DOHH2 (cell line): ENCODE measurements around the gene CMTR1.

Experiments
- H3F3A ChIP-seq: fragments of 200-600 bp; sonication (generic), shearing (Covaris generic); 2 replicates; pipeline ENCODE4 v1.6.0; 2016; ENCODE audit warnings: antibody characterized with exemption, mild to moderate bottlenecking; ENCODE audit not compliant: control insufficient read depth, insufficient read depth
- H3K27ac ChIP-seq: fragments of 200-600 bp; sonication (generic); 2 replicates; pipeline ENCODE4 v1.5.1; 2014; ENCODE audit warnings: low read depth, mild to moderate bottlenecking, low read length, moderate library complexity
- H3K27me3 ChIP-seq: fragments of 200-600 bp; sonication (generic); 2 replicates; pipeline ENCODE4 v1.6.1; 2014; ENCODE audit warnings: mild to moderate bottlenecking, low read length, mixed read lengths; ENCODE audit not compliant: control insufficient read depth
- H3K36me3 ChIP-seq: fragments of 200-600 bp; sonication (generic); 2 replicates; pipeline ENCODE4 v1.6.1; 2014; ENCODE audit warnings: mild to moderate bottlenecking, low read length, moderate library complexity, mixed read lengths; ENCODE audit not compliant: control insufficient read depth
- H3K4me1 ChIP-seq: fragments of 200-600 bp; sonication (generic); 2 replicates; pipeline ENCODE4 v1.6.1; 2014; ENCODE audit warnings: mild to moderate bottlenecking, low read length, mixed read lengths; ENCODE audit not compliant: control insufficient read depth
- H3K4me2 ChIP-seq: fragments of 200-600 bp; sonication (generic); 2 replicates; pipeline ENCODE4 v1.6.0; 2014; ENCODE audit warnings: mild to moderate bottlenecking, low read length, moderate library complexity
- H3K4me3 ChIP-seq: fragments of 200-600 bp; sonication (generic); 2 replicates; pipeline ENCODE4 v1.5.1; 2014; ENCODE audit warnings: mild to moderate bottlenecking, low read length, mixed read lengths
- H3K79me2 ChIP-seq: fragments of 200-600 bp; sonication (generic); 2 replicates; pipeline ENCODE4 v1.6.1; 2014; ENCODE audit warnings: mild to moderate bottlenecking, low read length, mixed read lengths; ENCODE audit not compliant: control insufficient read depth
- H3K9me2 ChIP-seq: fragments of 200-600 bp; sonication (generic); replicated peaks from 2 replicates; pipeline ENCODE4 v1.6.1; 2014; ENCODE audit warnings: mild to moderate bottlenecking, low read length, mixed read lengths; ENCODE audit not compliant: control insufficient read depth
- H3K9me3 ChIP-seq: fragments of 200-600 bp; sonication (generic); 2 replicates; pipeline ENCODE4 v1.6.1; 2014; ENCODE audit warnings: antibody characterized with exemption, low read length, mixed read lengths; ENCODE audit not compliant: control insufficient read depth, insufficient read depth
- H4K20me1 ChIP-seq: fragments of 200-600 bp; sonication (generic); 2 replicates; pipeline ENCODE4 v1.6.0; 2014; ENCODE audit warnings: low read depth, mild to moderate bottlenecking, antibody characterized with exemption, low read length, moderate library complexity; ENCODE audit not compliant: control insufficient read depth, insufficient read depth
- EZH2phosphoT487 ChIP-seq: fragments of 200-600 bp; sonication (generic); IDR thresholded peaks from 2 replicates; pipeline ENCODE4 v1.6.1; 2017; ENCODE audit warnings: borderline replicate concordance, mild to moderate bottlenecking, antibody characterized with exemption, low read length, moderate library complexity, mixed read lengths
- TF ChIP-seq, protein P1 (sequence below): fragments of 200-600 bp; sonication (generic); IDR thresholded peaks from one replicate; pipeline ENCODE4 v1.5.1; 2014; ENCODE audit warnings: antibody characterized with exemption, mild to moderate bottlenecking, low read depth, low read length; ENCODE audit not compliant: poor library complexity, severe bottlenecking

Gene CMTR1

DNA sequence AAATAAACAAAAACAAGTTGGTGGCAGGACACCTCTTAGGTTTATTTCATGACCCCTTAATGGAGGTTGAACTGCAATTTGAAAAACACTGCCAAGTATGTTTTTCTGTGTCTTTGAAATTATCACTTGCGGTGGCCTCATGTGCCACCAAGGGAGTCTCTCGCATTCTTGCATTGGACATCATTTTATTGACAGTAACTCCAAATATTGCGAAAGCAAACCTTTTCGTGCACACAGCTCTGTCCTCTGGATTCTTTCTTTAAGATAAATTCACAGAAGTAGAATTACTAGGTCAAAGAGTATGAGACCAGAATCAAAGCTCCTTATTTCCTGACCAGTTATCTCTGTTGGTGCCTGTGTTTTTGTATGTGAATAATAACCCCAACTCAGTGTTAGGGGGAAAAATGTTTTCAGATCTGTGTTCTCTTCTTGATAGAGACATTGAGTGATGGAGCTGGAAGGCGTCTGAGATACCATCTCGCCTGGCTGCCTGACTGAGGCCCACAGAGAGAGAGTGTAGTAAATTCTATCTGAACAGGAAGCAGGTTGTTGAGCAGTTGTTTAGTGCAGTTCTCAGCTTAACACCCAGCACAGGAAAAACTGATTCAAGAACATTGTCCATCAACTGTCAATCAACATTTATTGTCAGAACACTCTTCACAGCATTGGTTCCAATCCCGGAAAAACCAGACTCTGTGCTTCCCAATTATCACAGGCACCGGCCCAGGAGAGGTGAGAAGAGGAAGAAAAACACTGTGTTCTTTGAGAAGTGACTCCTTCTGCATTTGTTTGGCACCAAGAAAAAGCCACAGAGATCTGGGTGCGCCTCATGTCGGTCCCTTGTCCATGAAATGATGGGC lies 68.8 kb downstream of the CMTR1 start:
- no peak for TF ChIP-seq EZH2phosphoT487
- TF ChIP-seq, protein P1, sequence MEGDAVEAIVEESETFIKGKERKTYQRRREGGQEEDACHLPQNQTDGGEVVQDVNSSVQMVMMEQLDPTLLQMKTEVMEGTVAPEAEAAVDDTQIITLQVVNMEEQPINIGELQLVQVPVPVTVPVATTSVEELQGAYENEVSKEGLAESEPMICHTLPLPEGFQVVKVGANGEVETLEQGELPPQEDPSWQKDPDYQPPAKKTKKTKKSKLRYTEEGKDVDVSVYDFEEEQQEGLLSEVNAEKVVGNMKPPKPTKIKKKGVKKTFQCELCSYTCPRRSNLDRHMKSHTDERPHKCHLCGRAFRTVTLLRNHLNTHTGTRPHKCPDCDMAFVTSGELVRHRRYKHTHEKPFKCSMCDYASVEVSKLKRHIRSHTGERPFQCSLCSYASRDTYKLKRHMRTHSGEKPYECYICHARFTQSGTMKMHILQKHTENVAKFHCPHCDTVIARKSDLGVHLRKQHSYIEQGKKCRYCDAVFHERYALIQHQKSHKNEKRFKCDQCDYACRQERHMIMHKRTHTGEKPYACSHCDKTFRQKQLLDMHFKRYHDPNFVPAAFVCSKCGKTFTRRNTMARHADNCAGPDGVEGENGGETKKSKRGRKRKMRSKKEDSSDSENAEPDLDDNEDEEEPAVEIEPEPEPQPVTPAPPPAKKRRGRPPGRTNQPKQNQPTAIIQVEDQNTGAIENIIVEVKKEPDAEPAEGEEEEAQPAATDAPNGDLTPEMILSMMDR: no peak
- Histone ChIP-seq H3K36me3 (no peaks in the 10 kb centered on the region), H3K9me2 (no peaks in the 10 kb centered on the region), H3K4me3 (no peak overlapping the region), H4K20me1 (no peaks in the 10 kb centered on the region), H3K4me2 (peak overlapping the region; percentile 56), H3K79me2 (peaks cover 24% of the 10 kb centered on the region), H3K27ac (peak overlapping the region; percentile 1; the same call in 1 of the 2 replicates), H3F3A (peaks cover 4% of the 10 kb centered on the region; the same call in 1 of the 2 replicates), H3K27me3 (no peaks in the 10 kb centered on the region), H3K4me1 (peaks cover 63% of the 10 kb centered on the region), H3K9me3 (peaks cover 6% of the 10 kb centered on the region; the same call in 1 of the 2 replicates)

DNA sequence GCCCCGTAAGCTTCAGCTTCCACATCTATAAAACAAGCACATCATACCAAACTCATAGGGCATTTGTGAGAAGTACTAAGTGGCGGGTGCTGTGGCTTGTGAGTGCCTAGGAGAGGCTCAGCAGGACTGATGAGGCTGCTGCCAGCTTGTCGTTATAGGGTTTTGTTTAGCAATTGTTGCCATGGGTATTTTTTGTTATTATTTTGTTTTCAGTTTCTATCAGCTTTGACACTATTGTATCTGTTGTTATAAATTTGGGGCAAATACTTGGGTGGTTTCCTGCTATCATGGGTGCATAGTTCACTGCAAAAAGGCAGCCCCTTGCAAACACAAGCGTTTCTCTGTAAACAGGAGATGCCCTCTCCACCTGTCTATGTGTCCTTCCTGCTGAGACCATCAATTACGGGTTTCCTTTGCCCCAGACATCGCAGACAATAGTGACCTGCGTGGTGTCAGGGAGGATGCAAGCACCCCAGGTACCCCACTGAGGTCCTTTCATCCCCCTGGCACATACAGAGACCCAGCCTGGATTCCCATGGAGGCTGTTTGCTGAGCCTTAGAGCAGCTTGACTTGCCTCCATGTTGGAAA lies 69.8 kb downstream of the CMTR1 start:
- H3K9me3 ChIP-seq: peaks cover 6% of the 10 kb centered on the region; the same call in 1 of the 2 replicates
- H3K27ac ChIP-seq: peak overlapping the region; percentile 4; the same call in 1 of the 2 replicates
- H3K4me1 ChIP-seq: peaks cover 55% of the 10 kb centered on the region
- no peaks in the 10 kb centered on the region for H3K36me3 ChIP-seq
- peaks cover 4% of the 10 kb centered on the region; the same call in 1 of the 2 replicates for H3F3A ChIP-seq
- no peaks in the 10 kb centered on the region for H3K9me2 ChIP-seq
- TF ChIP-seq, protein P1: no peak
- no peak for TF ChIP-seq EZH2phosphoT487
- H3K4me3 ChIP-seq: peak overlapping the region; percentile 45
- no peaks in the 10 kb centered on the region for H4K20me1 ChIP-seq
- H3K4me2 ChIP-seq: peak overlapping the region; percentile 56
- peaks cover 17% of the 10 kb centered on the region for H3K79me2 ChIP-seq
- no peaks in the 10 kb centered on the region for H3K27me3 ChIP-seq

DNA sequence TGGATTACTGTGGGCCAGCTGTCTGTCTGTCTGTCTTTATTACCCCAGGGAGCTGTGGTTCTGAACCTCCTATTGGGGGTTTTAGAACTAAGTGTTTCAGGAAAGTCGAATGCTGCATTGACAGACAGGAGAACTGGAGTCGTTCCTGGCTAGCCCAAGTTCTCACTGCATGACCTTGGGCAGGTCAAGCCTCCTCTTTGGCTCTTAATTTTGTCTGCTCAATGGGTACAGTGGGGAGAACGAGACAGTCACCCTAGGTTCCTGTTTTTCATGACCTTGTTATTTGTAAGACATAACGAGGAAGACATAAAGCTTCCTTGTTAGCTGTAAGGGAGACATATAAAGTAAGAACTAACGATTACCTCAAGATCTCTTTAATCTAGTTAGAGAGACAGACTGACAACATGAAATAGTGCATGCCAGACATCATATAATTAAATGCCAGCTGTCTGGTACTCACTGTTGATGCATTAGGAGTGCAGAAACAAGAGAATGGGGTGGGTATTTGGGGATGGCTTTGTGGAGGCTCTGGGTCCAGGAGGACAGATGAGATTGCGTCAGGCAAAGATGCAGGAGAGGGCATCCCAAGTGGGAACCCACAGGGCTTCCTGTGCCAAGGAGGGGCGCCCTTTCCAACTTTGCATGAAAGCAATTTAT lies 70.4 kb downstream of the CMTR1 start:
- Histone ChIP-seq H3K4me2 (peak overlapping the region; percentile 56), H3K36me3 (no peaks in the 10 kb centered on the region), H3K27ac (peak overlapping the region; percentile 4; the same call in 1 of the 2 replicates), H3K9me3 (peaks cover 6% of the 10 kb centered on the region; the same call in 1 of the 2 replicates), H3K9me2 (no peaks in the 10 kb centered on the region), H3K27me3 (no peaks in the 10 kb centered on the region; the same call in 1 of the 2 replicates), H3K4me3 (peak overlapping the region; percentile 45), H4K20me1 (no peaks in the 10 kb centered on the region), H3K4me1 (peaks cover 48% of the 10 kb centered on the region), H3K79me2 (peaks cover 11% of the 10 kb centered on the region), H3F3A (peaks cover 4% of the 10 kb centered on the region; the same call in 1 of the 2 replicates)
- TF ChIP-seq, protein P1: peak; percentile 40
- no peak for TF ChIP-seq EZH2phosphoT487
